ENCODE results near the gene MAPKBP1.
"Not testable (repeated sequence)": the region's sequence is repeated elsewhere in the genome, so short reads cannot be mapped to it uniquely, and the experiment has no call there.

Gene MAPKBP1

GRCh38 chr15:41829959-41830646 is 55.8 kb downstream of the MAPKBP1 start:
- no peak for TF ChIP-seq CTCF (IDR thresholded peaks at IDR 0.05; ENCODE audit: insufficient read depth, low read depth, low read length, missing control alignments)
- H3K4me3 ChIP-seq (ENCODE audit: low read length) = no peak overlapping the region
- peak; percentile 62 for DNase-seq (ENCODE audit: low read depth)

GRCh38 chr15:41831291-41831690 is 57.0 kb downstream of the MAPKBP1 start:
- not testable (repeated sequence) for H3K4me3 ChIP-seq (ENCODE audit: low read length); DNase-seq (ENCODE audit: low read depth)

GRCh38 chr15:41832208-41832607 is 57.9 kb downstream of the MAPKBP1 start:
- no peak for DNase-seq (ENCODE audit: low read depth)
- H3K4me3 ChIP-seq (ENCODE audit: low read length) = no peak overlapping the region
- TF ChIP-seq CTCF (IDR thresholded peaks at IDR 0.05; ENCODE audit: insufficient read depth, low read depth, low read length, missing control alignments) = no peak

GRCh38 chr15:41832875-41833274 is 58.6 kb downstream of the MAPKBP1 start:
- TF ChIP-seq CTCF (IDR thresholded peaks at IDR 0.05; ENCODE audit: insufficient read depth, low read depth, low read length, missing control alignments) = no peak
- H3K4me3 ChIP-seq (ENCODE audit: low read length) = no peak overlapping the region
- peak; percentile 99 for DNase-seq (ENCODE audit: low read depth)

DNA sequence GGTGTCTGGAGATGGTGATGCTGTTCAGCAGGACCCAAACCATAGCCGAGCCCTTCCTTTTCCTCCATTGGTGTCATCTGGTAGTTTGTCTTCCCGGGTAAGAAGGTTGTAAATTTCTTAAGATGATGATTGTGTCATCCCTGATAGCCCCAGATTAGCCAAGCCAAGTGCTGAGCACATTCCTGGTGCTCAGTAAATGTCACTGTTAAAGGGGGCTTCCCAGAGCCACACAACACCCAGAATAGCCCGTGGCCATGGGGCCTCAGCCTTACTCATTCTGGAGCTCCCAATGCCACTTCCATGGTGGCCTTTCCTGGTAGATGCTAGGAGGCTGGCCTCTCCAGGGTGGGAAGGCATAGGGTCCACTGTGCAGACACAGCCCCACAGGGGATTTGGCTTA is 59.8 kb downstream of the MAPKBP1 start:
- no peak overlapping the region for H3K4me3 ChIP-seq (ENCODE audit: low read length)
- TF ChIP-seq CTCF (IDR thresholded peaks at IDR 0.05; ENCODE audit: insufficient read depth, low read depth, low read length, missing control alignments) = no peak
- DNase-seq (ENCODE audit: low read depth) = no peak

DNA sequence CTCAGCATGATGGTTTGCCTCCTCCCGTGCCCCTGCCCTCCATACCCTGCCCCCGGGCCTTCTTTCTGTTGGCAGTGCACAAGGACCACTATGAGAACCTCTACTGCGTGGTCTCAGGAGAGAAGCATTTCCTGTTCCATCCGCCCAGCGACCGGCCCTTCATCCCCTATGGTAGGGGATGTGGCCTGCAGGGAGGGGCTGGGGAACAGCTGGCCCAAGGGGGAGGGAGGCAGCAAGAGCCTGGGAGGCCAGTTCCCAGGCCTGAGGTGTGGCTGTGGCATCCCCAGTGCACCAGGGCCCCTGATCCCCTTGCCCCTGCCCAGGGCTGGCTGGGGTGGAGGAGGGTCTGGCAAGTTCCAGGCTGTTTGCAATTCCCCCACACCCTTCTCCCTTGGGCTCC is 61.8 kb downstream of the MAPKBP1 start:
- no peak for TF ChIP-seq CTCF (IDR thresholded peaks at IDR 0.05; ENCODE audit: insufficient read depth, low read depth, low read length, missing control alignments)
- DNase-seq (ENCODE audit: low read depth) = no peak
- no peak overlapping the region for H3K4me3 ChIP-seq (ENCODE audit: low read length)

- no peak for DNase-seq (ENCODE audit: low read depth)
- no peak for TF ChIP-seq CTCF (IDR thresholded peaks at IDR 0.05; ENCODE audit: insufficient read depth, low read depth, low read length, missing control alignments)
- H3K4me3 ChIP-seq (ENCODE audit: low read length) = no peak overlapping the region
These were observed 62.6 kb downstream of the MAPKBP1 start for GRCh38 chr15:41836713-41837454.
